BLaER1 treated with 17β-estradiol and CSF1 and Interleukin-3, amounts not matched to agents 10 nM and 100 nM (cell line): ENCODE results near the gene CAMK2G.
A peak's percentile ranks its signal among the peaks of the same experiment; 100 is the strongest.

ENCODE experiments used
- H3K27ac ChIP-seq, 11 experiments: shearing (Covaris generic); formaldehyde crosslinking; 2 replicates each; pipeline ENCODE4 v1.8.1; 2022
- H3K27me3 ChIP-seq, 11 experiments: shearing (Covaris generic); formaldehyde crosslinking; 2 replicates each; pipeline ENCODE4 v1.8.1; 2022
- H3K36me3 ChIP-seq, 11 experiments: shearing (Covaris generic); formaldehyde crosslinking; 2 replicates each; pipeline ENCODE4 v1.8.1; 2022
- H3K4me1 ChIP-seq, 10 experiments: shearing (Covaris generic); formaldehyde crosslinking; 2 replicates each; pipeline ENCODE4 v1.8.1; 2022
- H3K4me2 ChIP-seq, 11 experiments: shearing (Covaris generic); formaldehyde crosslinking; 2 replicates each; pipeline ENCODE4 v1.8.1; 2022
- H3K4me3 ChIP-seq, 10 experiments: shearing (Covaris generic); formaldehyde crosslinking; 2 replicates each; pipeline ENCODE4 v1.8.1; 2022
- H3K9ac ChIP-seq, 11 experiments: shearing (Covaris generic); formaldehyde crosslinking; 2 replicates each; pipeline ENCODE4 v1.8.1; 2022
- H3K9me3 ChIP-seq, 11 experiments: shearing (Covaris generic); formaldehyde crosslinking; replicated peaks in 1 of 11; 2 replicates each; pipeline ENCODE4 v1.8.1; 2022
- H4K20me1 ChIP-seq, 11 experiments: shearing (Covaris generic); formaldehyde crosslinking; 2 replicates each; pipeline ENCODE4 v1.8.1; 2022
- Cebpa-rat ChIP-seq, 11 experiments: shearing (Covaris generic); IDR thresholded peaks; 2 replicates each; pipeline ENCODE4 v1.8.1; 2022

The CAMK2G gene

DNA sequence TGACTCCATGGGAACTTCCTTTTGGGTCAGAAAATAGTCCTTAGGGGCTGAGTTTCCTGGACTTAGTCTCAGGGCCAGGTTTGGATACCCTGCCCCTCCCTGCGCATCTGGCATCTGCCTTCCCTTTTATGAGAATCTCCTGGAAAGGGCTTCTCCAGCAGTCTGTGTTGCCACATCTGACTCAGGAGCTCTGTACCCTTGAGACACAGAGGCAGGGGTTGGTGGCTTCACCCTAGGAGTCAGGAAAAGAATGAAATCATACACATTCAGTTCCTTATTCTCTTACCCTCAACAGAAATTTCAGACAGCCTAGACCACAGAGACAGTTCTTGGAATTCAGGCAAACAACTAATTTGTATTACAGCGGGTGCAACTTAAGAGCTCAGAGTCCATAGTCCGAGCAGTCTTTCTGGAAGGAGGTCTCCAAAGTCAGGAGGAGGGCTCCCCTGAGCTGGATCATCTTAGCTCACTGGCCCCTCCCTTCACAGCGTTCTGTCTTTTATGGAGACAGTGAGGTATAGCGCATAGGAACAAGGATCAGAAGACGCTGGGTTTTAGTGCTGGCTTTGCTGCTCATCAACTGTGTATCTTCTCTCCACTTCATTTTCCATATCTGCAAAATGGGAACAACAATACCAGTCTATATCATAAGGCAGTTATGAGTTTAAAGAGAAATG, 33.6 kb upstream of the CAMK2G start:
- peak overlapping the region; percentile 89 to 99 (median 95) for H3K4me2 ChIP-seq

DNA sequence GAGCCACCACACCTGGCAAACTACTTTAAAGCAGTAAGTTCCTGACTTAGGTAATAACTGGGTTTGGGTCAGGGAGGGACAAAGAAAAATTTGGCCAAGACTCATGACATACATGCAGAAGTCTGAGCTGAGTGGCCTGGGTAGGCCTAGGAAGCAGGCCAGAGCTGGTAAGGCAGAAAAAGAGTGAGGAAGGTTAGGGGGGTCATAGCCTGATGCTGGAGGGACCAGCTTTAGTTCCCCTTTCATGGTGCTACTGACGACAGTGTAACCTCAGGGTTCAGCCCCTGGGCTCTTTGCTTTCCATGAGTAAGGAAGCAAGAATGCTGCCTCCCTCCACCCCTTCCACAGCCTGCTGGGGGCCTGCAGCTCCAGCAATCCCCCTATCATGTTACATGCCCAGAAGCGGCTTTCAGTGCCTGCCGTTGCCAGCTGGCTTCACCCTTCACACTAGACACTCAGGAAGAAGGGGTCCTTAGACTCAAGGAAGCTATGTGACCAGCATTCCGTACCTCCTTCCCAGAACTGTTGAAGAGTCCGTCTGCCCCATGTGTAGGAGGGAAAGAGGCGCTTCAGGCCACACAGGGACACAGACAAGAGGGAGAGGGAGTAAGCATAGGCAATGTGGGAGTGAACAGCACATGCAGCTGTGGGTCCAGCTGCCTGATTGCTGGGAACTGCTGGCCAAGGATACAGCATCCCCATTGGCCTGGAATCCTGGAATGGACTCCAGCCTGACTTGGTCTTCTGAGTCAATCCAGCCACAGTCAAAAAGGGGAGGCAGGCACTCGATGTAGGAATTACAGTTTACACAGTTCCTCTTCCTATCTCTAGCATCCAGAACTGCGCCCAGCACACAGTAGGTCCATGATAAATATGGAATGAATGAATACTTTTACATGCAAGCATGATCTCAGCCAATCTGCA, 32.4 kb upstream of the CAMK2G start:
- no peak for TF ChIP-seq Cebpa-rat (IDR thresholded peaks at IDR 0.05)
- no peaks in the 10 kb centered on the region for H3K27me3 ChIP-seq
- H3K4me1 ChIP-seq: peaks cover 50 to 90% (median 69%) of the 10 kb centered on the region in 10 experiments
- peak overlapping the region; percentile 79 to 99 (median 92) for H3K27ac ChIP-seq
- H3K9me3 ChIP-seq: no peaks in the 10 kb centered on the region
- peak overlapping the region in 2 of 10 experiments; percentile 10 to 31; a peak in 2 of 20 replicates for H3K4me3 ChIP-seq
- H4K20me1 ChIP-seq: peaks cover 0 to 3% (median 0%) of the 10 kb centered on the region in 11 experiments; a peak in 3 of 22 replicates
- H3K9ac ChIP-seq: peak overlapping the region; percentile 59 to 96 (median 89); a peak in 21 of 22 replicates
- peak overlapping the region; percentile 89 to 99 (median 95) for H3K4me2 ChIP-seq
- no peaks in the 10 kb centered on the region for H3K36me3 ChIP-seq

More for the DNA sequence above, 33.6 kb upstream of the CAMK2G start:
- peaks cover 62 to 90% (median 73%) of the 10 kb centered on the region in 10 experiments for H3K4me1 ChIP-seq
- no peaks in the 10 kb centered on the region for H3K27me3 ChIP-seq
- H3K9me3 ChIP-seq: no peaks in the 10 kb centered on the region
- H4K20me1 ChIP-seq: peaks cover 0 to 6% (median 2%) of the 10 kb centered on the region in 11 experiments; a peak in 8 of 22 replicates
- peak overlapping the region in 8 of 10 experiments; percentile 3 to 90 (median 72); a peak in 9 of 20 replicates for H3K4me3 ChIP-seq
- H3K27ac ChIP-seq: peak overlapping the region; percentile 81 to 99 (median 92)
- peak overlapping the region; percentile 77 to 96 (median 89); a peak in 21 of 22 replicates for H3K9ac ChIP-seq
- TF ChIP-seq Cebpa-rat (IDR thresholded peaks at IDR 0.05): peak; percentile 73 to 95 (median 91); a peak in 21 of 22 replicates
- H3K36me3 ChIP-seq: peaks cover 2 to 7% (median 4%) of the 10 kb centered on the region in 11 experiments; a peak in 17 of 22 replicates

DNA sequence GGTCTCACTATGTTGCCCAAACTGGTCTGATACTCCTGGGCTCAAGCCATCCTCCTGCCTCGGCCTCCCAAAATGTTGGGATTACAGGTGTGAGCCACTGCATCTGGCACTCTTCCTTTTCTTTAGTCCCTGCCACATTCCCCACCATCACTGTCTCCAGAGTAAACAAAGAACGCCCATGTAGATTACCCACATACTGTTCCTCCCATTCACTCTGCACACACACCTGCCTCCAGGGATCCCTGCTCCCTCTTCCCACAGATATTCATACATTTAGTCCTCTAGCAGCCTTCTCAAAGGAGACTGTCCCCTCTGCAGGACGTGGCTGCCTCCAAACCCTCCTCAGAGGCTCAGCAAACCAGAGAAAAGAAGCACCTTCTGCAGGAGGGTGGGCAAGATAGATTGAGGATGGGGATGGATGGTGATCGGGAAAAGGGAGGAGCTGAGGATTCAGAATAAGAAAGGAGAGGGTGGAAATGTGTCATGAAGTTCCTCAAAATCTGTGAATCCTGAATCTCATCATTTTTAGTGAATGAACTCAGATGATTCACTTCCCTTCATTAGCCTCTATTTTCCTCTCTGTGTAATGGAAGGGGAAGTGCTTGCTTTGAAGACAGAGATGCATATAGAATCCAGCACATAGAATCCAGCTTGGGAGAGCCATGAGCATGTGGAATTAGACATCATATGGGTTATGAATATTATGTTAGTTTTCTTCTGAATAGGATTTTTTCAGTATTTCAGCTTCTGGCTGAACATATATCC, 31.1 kb upstream of the CAMK2G start:
- no peak for TF ChIP-seq Cebpa-rat (IDR thresholded peaks at IDR 0.05)
- H3K27me3 ChIP-seq: no peaks in the 10 kb centered on the region
- peak overlapping the region in 6 of 11 experiments; percentile 54 to 96 (median 89); a peak in 5 of 22 replicates for H3K9ac ChIP-seq
- no peaks in the 10 kb centered on the region for H3K9me3 ChIP-seq
- H3K36me3 ChIP-seq: no peaks in the 10 kb centered on the region
- H3K4me3 ChIP-seq: no peak overlapping the region; a peak in 1 of 20 replicates
- H4K20me1 ChIP-seq: no peaks in the 10 kb centered on the region
- peak overlapping the region in 8 of 11 experiments; percentile 89 to 99 (median 95); a peak in 17 of 22 replicates for H3K4me2 ChIP-seq
- peak overlapping the region in 9 of 11 experiments; percentile 79 to 99 (median 96); a peak in 17 of 22 replicates for H3K27ac ChIP-seq
- peaks cover 42 to 96% (median 63%) of the 10 kb centered on the region in 10 experiments for H3K4me1 ChIP-seq

DNA sequence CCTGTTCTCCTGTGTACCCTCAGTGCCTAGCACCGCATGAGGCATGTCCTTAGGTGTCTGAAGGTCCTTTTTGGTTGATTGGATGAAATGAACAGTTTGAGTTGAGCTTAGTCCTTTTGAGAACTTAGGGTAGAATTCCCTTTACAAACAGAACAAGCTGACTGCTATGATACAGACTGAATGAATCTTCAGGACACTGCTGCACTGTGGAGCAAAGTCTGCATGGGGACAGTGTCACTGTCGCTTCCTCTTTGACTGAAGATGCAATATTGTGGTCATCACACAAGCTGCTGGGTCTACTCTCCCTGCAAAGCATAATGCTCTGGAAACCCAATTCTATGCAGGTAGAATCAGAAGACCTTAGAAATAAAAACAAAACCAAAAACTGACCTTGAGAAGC, 28.0 kb upstream of the CAMK2G start:
- H3K9ac ChIP-seq: no peak overlapping the region; a peak in 1 of 22 replicates
- H3K27me3 ChIP-seq: no peaks in the 10 kb centered on the region
- no peak overlapping the region for H3K4me3 ChIP-seq
- H3K4me1 ChIP-seq: peaks cover 22 to 95% (median 50%) of the 10 kb centered on the region in 10 experiments
- H3K9me3 ChIP-seq: no peaks in the 10 kb centered on the region
- no peaks in the 10 kb centered on the region for H3K36me3 ChIP-seq
- TF ChIP-seq Cebpa-rat (IDR thresholded peaks at IDR 0.05): no peak
- peak overlapping the region in 1 of 11 experiments; percentile 28; a peak in 2 of 22 replicates for H3K27ac ChIP-seq
- H3K4me2 ChIP-seq: peak overlapping the region in 6 of 11 experiments; percentile 30 to 73 (median 54); a peak in 11 of 22 replicates
- no peaks in the 10 kb centered on the region for H4K20me1 ChIP-seq

DNA sequence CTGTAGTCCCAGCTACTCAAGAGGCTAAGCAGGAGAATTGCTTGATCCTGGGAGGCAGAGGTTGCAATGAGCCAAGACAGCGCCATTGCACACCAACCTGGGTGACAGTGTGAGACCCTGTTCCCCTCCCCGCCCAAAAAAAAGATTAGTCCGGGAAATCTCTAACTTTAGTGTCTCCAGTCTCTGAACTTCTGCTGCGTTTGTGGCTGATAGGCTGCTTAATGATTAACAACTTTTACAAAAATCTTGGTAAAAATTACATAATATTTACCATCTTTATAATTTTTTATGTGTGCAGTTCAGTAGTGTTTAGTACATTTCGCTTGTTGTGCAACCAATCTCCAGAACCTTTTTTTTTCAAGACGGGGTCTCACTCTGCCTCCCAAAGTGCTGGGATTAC, 26.9 kb upstream of the CAMK2G start:
- H3K27me3 ChIP-seq: no peaks in the 10 kb centered on the region
- H3K4me2 ChIP-seq: peak overlapping the region in 3 of 11 experiments; percentile 25 to 73 (median 71); a peak in 2 of 22 replicates
- H3K9ac ChIP-seq: no peak overlapping the region
- TF ChIP-seq Cebpa-rat (IDR thresholded peaks at IDR 0.05): 0 out of 22 replicates have a peak, but pooled peaks of 1 of the 11 experiments have one; percentile 9
- no peak overlapping the region for H3K4me3 ChIP-seq
- H3K36me3 ChIP-seq: no peaks in the 10 kb centered on the region
- peaks cover 11 to 86% (median 39%) of the 10 kb centered on the region in 10 experiments for H3K4me1 ChIP-seq
- H4K20me1 ChIP-seq: no peaks in the 10 kb centered on the region
- H3K9me3 ChIP-seq: no peaks in the 10 kb centered on the region
- H3K27ac ChIP-seq: no peak overlapping the region

DNA sequence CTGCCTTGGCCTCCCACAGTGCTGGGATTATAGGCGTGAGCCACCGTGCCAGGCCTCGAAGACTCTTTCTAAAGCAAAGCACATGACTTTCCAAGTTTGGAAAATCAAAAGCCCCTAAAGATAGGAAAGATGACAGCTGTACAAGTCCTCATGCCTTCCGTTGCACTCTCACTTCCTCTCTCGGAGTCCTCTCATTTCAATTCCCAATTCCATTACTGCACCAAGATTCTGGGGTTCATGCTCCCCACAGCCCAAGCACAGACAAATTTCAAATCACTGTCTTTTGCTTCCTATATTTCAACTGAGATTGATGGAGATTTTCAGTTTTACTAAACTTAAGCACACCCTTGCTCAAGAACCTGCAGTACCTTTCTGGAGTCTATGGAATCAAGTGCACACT, 25.7 kb upstream of the CAMK2G start:
- TF ChIP-seq Cebpa-rat (IDR thresholded peaks at IDR 0.05): no peak
- Histone ChIP-seq H3K9ac (no peak overlapping the region; a peak in 2 of 22 replicates), H3K9me3 (no peaks in the 10 kb centered on the region), H3K36me3 (no peaks in the 10 kb centered on the region), H3K4me3 (no peak overlapping the region), H3K27ac (peak overlapping the region in 2 of 11 experiments; percentile 3 to 46; a peak in 2 of 22 replicates), H3K27me3 (no peaks in the 10 kb centered on the region), H3K4me2 (peak overlapping the region; percentile 40 to 73 (median 58); a peak in 21 of 22 replicates), H4K20me1 (no peaks in the 10 kb centered on the region), H3K4me1 (peaks cover 11 to 77% (median 27%) of the 10 kb centered on the region in 10 experiments)

DNA sequence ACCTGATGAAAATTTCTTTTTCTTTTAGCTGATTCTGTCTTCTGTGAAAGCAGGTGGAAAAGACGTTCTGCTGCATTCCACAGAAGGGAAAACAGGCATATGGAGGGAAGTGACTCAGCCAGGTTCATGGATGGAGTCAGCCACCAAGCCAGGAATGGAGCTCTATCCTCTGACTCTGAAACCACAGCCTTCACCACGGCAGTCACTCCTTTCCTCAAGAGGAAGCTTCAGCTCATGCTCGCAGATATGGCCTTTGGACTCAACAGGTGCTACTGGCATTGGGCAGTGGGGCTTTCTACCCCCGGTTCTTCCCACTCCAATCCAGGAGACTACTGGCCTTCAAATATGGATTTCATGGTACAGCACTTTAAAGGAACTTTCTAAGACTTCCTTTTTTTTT, 25.1 kb upstream of the CAMK2G start:
- Histone ChIP-seq H4K20me1 (no peaks in the 10 kb centered on the region), H3K36me3 (no peaks in the 10 kb centered on the region), H3K27ac (peak overlapping the region in 3 of 11 experiments; percentile 3 to 46 (median 5); a peak in 3 of 22 replicates), H3K9ac (no peak overlapping the region; a peak in 2 of 22 replicates), H3K4me1 (peaks cover 16 to 77% (median 31%) of the 10 kb centered on the region in 10 experiments), H3K27me3 (no peaks in the 10 kb centered on the region), H3K4me3 (no peak overlapping the region), H3K4me2 (peak overlapping the region; percentile 40 to 73 (median 58)), H3K9me3 (no peaks in the 10 kb centered on the region)
- no peak for TF ChIP-seq Cebpa-rat (IDR thresholded peaks at IDR 0.05)
